Ammon's horn (tissue), 1 donor: Measurements from ENCODE around the gene PANK1.

Source experiments
- DNase-seq: peaks from one replicate; pipeline ENCODE4 v3.0.0-alpha.2; 2016; ENCODE audit warnings: low spot score

The PANK1 gene

DNA sequence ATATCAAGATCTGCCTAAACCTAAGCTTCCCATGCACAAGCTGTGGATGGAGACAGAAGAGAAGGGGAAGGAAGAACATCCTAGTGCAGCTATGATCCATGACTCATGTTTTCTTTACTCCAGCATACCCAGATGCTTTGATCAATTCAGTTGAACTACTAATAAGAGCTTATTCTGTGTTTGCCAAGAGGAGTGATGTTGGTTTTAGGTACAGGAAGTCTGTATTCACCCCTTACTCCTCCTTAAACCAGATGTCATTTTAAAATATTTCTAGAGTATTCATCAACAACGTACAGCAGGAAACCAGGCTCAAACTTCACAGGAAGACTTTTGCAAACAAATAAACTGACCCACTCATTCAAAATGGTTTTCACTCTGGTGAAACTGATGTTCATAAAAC is 29.2 kb downstream of the PANK1 start:
- DNase-seq: no peak

- no peak for DNase-seq
Observed at GRCh38 chr10:89615112-89615511, 29.9 kb downstream of the PANK1 start.

DNA sequence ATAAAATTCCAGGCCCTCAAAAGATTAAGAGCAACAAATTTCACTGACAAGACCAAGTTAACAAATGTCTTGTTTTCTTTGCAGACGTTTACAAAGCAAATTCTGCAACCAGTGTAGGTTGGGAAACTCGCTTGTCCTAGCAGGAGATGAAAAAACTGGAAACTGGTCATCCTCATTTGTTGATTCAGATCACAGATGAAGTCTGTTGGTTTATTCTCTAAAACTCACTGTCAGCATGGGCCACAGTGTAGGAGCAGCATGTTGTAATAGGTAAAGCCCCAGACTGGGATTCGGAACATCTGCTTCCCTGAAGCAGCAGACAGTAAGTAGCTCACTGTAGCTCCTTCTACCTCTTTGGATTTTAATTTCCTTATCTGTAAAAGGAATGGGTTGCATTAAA is 31.5 kb downstream of the PANK1 start:
- DNase-seq: no peak

DNA sequence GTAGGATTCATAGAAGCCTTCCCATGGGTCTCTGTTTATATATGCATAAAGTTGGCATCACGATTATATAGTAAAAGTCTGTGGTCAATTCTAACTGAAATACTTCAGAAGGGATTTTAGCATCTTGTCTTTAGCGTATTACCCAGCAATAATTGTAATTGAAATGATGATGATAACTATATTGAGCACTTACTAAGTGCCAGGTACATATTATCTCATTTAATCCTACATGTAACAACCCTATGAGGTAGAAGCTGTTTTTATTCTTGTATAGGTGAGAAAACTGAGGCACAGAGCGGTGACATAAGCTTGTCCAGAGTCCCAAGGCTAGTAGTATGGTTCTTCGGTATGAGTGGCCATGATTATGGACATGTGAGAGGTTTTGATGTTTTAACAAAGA is 33.8 kb downstream of the PANK1 start:
- DNase-seq: no peak

DNA sequence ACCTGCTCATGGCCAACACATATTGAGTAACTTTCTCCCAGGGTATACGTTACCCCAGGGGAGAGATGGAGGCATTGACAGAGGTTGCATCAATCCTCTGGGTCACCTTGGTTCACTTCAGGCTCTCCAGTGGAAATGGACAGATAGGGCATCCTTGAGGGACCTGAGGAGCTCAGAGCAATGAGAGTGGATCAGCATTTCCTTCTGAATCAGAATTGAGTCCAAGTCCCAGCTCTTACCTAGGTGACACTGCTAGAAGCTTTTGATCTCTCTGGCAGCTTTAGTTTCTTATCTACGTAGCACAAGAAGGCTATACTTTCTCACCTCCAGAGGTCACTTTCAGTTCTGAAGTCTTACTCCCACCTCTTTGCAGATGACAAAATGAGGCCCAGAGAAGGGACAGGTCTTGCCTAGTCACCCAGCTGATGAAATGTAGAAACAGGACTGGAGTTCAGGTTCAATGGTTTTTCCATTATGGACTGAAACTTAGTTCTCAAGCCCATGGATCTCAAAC is 35.2 kb downstream of the PANK1 start:
- DNase-seq: no peak

GRCh38 chr10:89604200-89604599 is 40.8 kb downstream of the PANK1 start:
- no peak for DNase-seq

DNA sequence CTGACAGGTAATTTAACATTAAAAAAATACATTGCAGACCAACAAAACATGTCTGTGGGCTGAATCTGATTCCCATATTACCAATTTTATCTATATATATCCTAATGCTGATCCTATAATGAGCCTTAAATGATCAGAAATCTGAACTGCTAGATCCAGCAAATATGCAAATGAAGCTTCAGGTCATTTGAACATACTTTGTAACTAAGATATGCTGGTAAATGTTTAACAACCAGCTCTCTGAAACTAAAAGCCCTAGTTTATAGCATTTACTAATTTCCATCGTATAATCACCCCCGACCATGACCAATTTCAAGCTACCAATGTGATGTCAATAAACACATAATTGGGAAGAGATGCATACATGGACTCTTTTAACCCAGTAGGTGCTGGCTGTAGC is 42.1 kb downstream of the PANK1 start:
- no peak for DNase-seq

- DNase-seq: no peak
Observed at GRCh38 chr10:89601728-89602361, 43.2 kb downstream of the PANK1 start.

DNA sequence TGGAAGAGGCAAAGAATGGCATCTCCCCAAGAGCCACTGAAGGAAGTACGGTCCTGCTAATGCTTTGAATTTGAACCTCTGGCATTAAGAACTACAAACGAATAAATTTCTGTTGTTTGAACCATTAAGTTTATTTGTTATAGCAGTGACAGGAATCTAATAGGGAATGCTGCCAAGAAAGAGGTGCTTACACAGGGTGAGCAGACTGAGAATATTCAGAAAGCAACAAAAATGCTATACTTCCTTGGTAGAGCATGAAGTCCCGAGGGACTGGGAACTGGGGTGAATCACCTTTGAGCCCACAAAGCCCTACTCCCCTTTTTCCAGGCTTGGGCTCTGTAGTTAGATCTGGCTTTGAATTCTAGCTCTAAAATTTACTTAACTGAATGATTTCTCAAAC is 45.0 kb downstream of the PANK1 start:
- no peak for DNase-seq

GRCh38 chr10:89593043-89593442 is 52.0 kb downstream of the PANK1 start:
- no peak for DNase-seq

- no peak for DNase-seq
Observed at GRCh38 chr10:89592539-89592938, 52.5 kb downstream of the PANK1 start.

- no peak for DNase-seq
Observed at GRCh38 chr10:89591796-89592271, 53.2 kb downstream of the PANK1 start.

- no peak for DNase-seq
Observed at GRCh38 chr10:89591111-89591795, 53.8 kb downstream of the PANK1 start.

- DNase-seq: no peak
Observed at GRCh38 chr10:89590326-89590725, 54.7 kb downstream of the PANK1 start.

DNA sequence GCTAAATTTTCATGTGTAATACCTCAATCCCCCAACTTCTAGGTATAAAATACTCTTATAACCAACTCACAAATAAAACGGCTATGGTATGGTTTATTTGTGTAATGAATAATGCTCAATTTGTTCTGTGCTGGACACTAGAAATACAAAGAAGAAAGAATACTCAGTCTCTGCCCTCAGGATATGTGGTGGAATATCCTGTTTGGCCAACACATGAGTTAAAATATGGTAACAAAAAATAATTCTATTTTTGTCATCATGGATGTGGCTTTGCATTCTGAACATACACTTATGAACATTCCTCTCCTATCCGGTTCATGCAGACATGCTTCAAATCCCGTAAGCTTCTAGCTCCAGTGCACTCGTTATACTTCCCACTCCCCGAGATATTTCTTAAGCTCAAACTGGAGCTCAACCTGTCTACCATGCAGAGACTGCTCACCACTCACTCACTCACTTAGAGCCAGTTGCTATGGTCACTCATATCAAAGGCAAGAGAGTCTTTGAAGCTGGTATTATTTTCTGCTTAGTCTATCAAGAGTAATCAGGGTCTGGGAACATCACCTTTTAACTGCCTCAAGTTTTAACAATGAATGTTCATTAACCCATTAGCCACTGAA is 55.8 kb downstream of the PANK1 start:
- DNase-seq: no peak

DNA sequence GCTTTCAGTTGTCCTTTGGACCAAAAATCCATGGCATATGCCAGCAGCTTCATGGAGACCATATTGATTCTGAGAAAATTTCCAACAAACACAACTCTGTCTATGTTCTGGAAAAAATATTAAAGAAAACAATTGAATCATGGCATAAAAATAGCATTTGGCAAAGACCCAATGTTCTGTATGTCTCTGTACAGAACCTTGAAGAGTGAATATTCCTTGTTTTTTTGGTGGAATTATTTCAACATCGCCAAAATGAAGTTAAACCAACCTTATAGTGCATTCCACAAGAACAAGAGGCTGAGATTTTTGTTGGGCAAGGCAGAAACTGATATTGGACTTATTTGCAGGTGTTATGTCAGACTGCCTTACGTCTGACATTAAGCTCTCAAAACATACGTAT is 56.4 kb downstream of the PANK1 start:
- DNase-seq: no peak

- no peak for DNase-seq
Observed at GRCh38 chr10:89582022-89582421, 63.0 kb downstream of the PANK1 start.

GRCh38 chr10:89580243-89580642 is 64.8 kb downstream of the PANK1 start:
- DNase-seq: peak; percentile 15

GRCh38 chr10:89576696-89577095 is 68.3 kb downstream of the PANK1 start:
- DNase-seq: no peak

- no peak for DNase-seq
Observed at GRCh38 chr10:89576022-89576421, 69.0 kb downstream of the PANK1 start.

DNA sequence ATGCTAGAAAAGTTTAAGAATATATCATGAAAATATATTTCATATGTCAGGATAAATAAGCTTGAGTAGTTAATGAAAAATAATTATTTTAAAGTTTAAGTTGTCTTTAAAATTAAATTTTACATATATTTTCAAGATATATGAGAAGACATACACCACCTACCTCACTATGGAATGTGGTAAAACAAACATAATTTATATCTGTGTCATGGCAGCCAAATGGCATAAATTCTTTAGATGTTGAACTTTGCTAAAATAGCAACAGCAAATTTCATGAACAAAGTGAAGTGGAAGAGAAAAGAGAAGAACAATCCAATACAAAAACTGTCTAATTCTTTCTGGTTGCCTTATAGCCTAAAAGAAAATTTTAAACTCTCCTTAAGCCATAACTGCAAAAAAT is 70.0 kb downstream of the PANK1 start:
- DNase-seq: no peak

DNA sequence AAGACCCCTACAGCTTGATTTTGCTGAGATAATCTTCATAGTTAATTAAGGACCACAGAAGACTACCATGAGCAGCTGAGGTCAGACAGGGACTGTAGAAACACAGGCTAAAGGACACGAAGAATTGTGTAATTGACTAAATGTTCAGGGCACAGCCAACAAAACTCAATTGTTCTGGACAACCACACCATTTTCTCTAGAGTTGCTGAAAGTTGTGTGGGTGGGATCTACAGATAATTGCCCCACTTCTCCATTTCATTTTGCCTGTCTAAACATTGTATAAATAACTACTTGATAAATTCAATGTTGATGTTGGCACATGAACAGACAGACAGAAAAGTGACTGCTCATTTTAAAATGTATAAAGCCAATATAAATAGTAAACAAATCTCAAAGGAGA is 70.7 kb downstream of the PANK1 start:
- no peak for DNase-seq

- DNase-seq: no peak
Observed at GRCh38 chr10:89567576-89568245, 77.3 kb downstream of the PANK1 start.
